ENCODE measurements around the gene PLCB1.

The PLCB1 gene

DNA sequence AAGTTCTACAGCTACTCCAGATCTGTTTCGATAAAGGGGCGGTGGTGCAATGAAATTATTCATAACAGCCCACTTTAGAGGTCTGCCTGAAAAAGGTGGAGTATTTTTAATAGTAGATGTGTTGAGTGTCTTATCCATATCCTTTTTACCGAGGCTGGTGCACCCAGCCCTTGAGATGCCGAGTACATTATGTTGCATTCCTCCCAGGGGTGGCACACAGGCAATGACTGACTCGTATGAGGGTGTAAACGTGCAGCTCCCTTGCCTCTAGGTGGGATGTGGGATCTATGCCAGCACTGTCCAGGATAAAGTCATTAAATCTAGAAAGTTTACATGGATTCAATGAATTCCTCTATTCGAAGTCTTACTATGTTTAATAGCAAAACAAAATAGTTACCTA lies 355.6 kb downstream of the PLCB1 start:
- peaks cover 9% of the 10 kb centered on the region for H3K9me3 Mint-ChIP-seq
- H3K36me3 Mint-ChIP-seq (ENCODE audit: low read depth), result no peaks in the 10 kb centered on the region
- no peak overlapping the region for H3K27ac Mint-ChIP-seq
- intact Hi-C loops (cut with micrococcal nuclease), result no loop called here
- no peaks in the 10 kb centered on the region for H3K27me3 Mint-ChIP-seq
- no peak overlapping the region for H3K4me3 Mint-ChIP-seq
- no peaks in the 10 kb centered on the region for H3K4me1 Mint-ChIP-seq (ENCODE audit: low read depth)

DNA sequence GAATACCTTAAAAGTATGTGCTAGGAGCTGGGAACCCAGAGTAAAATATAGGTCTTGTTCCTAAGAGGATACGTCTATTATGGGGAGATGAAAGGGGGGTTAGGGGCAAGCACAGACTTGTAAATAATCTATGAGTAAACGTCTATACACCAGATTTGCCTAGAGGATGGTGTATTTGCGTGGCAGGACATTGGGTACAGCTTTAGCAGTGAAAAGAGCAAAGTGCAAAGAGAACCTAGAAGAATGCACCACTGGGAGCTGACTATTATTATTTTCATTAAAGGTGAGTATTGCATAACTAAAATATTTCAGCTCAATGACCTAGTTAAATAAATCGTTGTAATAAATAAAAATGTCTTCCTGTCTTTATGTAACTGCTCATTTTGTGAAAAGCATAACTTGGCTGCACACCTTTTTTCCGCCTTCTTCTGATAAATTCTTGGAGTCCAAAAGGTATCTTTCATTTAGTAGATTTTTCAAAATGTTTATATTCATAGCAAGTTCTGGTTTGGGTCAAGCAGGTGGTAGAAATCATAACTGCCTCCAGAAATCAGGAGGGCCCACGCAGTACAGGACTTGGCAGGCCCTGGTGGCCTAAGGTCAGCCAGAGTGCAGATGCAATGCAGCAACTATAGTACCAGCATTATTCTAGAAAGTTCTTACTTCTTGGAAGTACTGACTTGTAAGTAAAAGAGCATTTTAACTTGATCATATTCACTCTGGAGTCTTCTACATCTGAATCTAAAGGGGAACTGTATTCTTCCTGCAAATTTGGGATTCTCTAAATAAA lies 357.2 kb downstream of the PLCB1 start:
- intact Hi-C loops (cut with micrococcal nuclease), result no loop called here
- H3K36me3 Mint-ChIP-seq (ENCODE audit: low read depth), result no peaks in the 10 kb centered on the region
- H3K4me1 Mint-ChIP-seq (ENCODE audit: low read depth), result peaks cover under 1% of the 10 kb centered on the region
- H3K9me3 Mint-ChIP-seq, result peaks cover 9% of the 10 kb centered on the region
- no peak overlapping the region for H3K27ac Mint-ChIP-seq
- H3K27me3 Mint-ChIP-seq, result no peaks in the 10 kb centered on the region
- H3K4me3 Mint-ChIP-seq, result no peak overlapping the region

DNA sequence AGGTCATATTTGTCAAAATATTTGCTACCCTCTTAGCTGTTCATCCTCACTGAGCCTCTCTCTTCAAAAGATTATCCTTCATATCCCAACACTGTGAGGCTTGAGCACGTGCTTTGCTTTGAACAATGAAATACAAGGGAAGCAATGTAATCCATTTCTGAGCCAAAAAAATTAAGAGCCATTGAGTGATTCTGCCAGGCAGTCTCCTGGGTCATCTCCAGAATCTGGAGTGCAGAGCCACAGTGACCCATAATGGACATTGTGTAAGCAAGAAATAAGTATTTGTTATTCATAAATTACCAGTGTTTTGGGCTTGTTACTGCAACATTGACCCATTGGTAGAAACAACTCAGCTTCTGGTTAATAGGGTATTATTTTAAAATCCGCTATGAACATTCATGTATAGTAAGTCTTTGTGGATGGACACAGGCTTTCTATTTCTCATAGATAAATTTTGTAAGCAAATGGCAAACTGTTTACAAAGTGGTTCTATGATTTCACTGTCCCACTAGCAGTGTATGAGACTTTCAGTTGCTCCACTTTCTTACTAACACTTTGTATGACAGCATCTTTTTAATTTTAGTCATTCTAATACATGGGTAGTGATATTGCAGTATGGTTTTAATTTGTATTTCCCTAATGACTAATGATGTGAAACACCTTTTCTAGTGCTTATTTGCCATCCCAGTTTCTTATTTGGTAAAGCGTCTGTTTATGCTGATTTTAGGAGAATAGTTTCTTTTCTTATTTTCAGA lies 358.2 kb downstream of the PLCB1 start:
- H3K9me3 Mint-ChIP-seq, result peaks cover 9% of the 10 kb centered on the region
- H3K27me3 Mint-ChIP-seq, result no peaks in the 10 kb centered on the region
- intact Hi-C loops (cut with micrococcal nuclease), result no loop called here
- peaks cover 6% of the 10 kb centered on the region for H3K4me1 Mint-ChIP-seq (ENCODE audit: low read depth)
- H3K27ac Mint-ChIP-seq, result no peak overlapping the region
- no peaks in the 10 kb centered on the region for H3K36me3 Mint-ChIP-seq (ENCODE audit: low read depth)
- H3K4me3 Mint-ChIP-seq, result no peak overlapping the region

DNA sequence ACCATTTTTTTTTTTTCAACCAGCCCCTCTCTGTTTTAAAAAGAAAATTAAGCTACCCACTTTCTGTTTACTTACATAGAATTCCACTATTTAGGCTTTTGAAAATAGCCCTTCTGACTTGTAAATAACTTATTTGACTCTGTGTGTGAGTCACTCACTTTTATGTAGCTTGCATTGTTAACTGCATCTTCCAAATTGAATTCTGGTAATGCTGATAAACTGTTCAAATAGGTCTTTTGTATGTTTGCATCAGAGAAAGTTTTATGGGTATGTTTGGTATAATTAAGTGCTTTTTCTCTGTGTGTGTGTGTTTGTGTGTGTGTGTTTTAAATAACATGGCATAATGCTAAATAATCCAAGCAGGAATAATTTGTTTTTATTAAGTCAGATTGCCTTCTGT lies 360.1 kb downstream of the PLCB1 start:
- Mint-ChIP-seq H3K4me1 (ENCODE audit: low read depth) (peaks cover 6% of the 10 kb centered on the region), H3K27me3 (no peaks in the 10 kb centered on the region), H3K9me3 (no peaks in the 10 kb centered on the region), H3K36me3 (ENCODE audit: low read depth) (no peaks in the 10 kb centered on the region), H3K27ac (no peak overlapping the region), H3K4me3 (no peak overlapping the region)
- intact Hi-C loops (cut with micrococcal nuclease), result no loop called here

DNA sequence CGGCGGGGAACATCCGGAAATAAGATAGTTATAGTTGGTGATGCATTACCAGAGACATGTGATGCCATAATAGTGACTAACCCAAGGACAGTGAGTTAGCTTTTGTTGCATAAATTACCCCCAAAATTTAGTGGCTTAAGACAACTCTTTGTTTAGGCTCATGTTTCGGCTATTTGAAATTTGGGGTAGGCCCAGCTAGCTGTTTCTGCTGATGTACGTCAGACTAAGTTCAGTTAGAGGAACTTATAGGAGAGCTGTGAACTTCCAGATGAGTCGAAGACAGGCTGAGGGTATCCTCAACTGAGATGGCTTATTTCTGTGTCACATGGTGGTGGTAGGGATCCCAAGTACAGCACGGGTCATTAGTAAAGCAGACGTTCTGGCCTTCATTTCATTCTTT lies 366.5 kb downstream of the PLCB1 start:
- Mint-ChIP-seq H3K27me3 (no peaks in the 10 kb centered on the region), H3K9me3 (no peaks in the 10 kb centered on the region), H3K4me3 (no peak overlapping the region), H3K4me1 (ENCODE audit: low read depth) (peaks cover 6% of the 10 kb centered on the region), H3K36me3 (ENCODE audit: low read depth) (no peaks in the 10 kb centered on the region), H3K27ac (no peak overlapping the region)
- intact Hi-C loops (cut with micrococcal nuclease), result no loop called here

DNA sequence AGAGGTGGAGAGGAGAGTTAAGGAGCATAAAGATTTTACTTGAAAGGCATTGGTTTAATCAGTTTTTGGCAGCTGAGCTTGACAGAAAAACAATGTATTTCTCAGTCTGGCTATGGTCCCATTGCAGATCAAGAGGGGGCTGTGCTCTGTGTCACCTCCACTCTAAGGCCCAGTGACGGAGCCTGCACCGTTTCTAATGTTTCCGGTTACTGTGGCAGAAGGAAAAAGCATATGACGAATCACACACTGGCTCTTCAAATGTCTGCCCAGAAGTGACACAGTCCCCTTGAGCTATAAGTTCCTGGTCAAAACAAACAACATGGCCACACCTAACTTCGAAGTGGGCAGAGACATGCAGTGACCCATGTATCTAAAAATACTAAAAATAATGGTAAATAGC lies 372.0 kb downstream of the PLCB1 start:
- peaks cover 18% of the 10 kb centered on the region for H3K4me1 Mint-ChIP-seq (ENCODE audit: low read depth)
- intact Hi-C loops (cut with micrococcal nuclease), result no loop called here
- H3K4me3 Mint-ChIP-seq, result no peak overlapping the region
- peaks cover 14% of the 10 kb centered on the region for H3K9me3 Mint-ChIP-seq
- no peaks in the 10 kb centered on the region for H3K27me3 Mint-ChIP-seq
- no peaks in the 10 kb centered on the region for H3K36me3 Mint-ChIP-seq (ENCODE audit: low read depth)
- no peak overlapping the region for H3K27ac Mint-ChIP-seq

DNA sequence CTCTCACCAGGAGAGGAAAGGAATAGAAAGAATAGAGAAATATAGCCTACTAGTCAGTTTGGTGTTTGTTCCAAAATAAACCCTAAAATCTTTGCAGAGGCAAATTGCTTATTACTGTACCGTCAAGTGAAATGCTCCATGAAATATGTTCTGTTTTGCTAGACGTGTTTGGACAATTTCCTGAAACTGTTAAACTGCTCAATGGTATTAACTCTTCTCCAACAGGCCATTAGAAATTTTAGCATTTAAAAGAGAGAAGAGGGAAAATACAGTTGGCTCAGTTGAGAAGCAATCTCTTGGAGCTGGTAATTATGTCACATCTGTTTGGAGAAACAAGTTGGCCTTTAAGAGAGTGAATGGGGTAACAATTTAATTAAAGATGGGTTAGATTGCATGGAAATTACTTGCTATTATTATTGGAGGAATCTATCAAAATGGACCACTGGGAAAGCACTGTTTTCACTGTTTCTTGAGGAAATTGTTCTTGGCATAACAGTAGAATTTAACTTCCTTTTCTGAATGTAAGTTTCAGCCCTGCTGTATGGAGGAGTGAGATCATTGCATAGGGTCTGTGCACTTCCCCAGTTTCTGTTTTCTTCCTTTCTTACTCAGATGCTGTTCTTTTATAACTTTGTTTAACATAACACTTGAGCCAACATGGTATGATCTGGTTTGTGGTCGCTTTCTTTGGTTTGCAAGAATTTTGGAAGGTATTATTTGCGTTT lies 373.6 kb downstream of the PLCB1 start:
- H3K4me1 Mint-ChIP-seq (ENCODE audit: low read depth), result peaks cover 18% of the 10 kb centered on the region
- no peak overlapping the region for H3K4me3 Mint-ChIP-seq
- no peak overlapping the region for H3K27ac Mint-ChIP-seq
- peaks cover 14% of the 10 kb centered on the region for H3K9me3 Mint-ChIP-seq
- H3K36me3 Mint-ChIP-seq (ENCODE audit: low read depth), result no peaks in the 10 kb centered on the region
- no peaks in the 10 kb centered on the region for H3K27me3 Mint-ChIP-seq
- intact Hi-C loops (cut with micrococcal nuclease), result no loop called here

DNA sequence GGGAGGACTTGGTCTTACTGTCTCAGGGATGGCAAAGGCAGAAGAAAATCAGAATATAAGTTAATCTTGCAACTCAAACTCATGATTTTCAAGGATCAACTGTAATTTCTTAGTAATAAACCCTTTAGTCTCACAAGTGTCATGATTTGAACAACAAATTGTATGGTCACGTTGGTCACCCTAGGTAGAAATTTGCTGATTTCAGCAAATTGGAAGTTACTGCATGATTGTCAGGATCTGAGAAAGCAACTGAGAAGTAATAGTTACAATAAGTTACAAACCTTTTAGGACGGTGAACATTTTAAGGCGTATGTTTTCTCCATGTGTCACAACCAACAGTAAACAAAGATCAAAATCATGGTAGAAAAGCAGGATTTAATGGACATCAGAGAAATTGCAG lies 375.2 kb downstream of the PLCB1 start:
- Mint-ChIP-seq H3K27ac (no peak overlapping the region), H3K4me3 (no peak overlapping the region), H3K27me3 (no peaks in the 10 kb centered on the region), H3K9me3 (peaks cover 14% of the 10 kb centered on the region), H3K4me1 (ENCODE audit: low read depth) (peaks cover 18% of the 10 kb centered on the region), H3K36me3 (ENCODE audit: low read depth) (no peaks in the 10 kb centered on the region)
- intact Hi-C loops (cut with micrococcal nuclease), result no loop called here

DNA sequence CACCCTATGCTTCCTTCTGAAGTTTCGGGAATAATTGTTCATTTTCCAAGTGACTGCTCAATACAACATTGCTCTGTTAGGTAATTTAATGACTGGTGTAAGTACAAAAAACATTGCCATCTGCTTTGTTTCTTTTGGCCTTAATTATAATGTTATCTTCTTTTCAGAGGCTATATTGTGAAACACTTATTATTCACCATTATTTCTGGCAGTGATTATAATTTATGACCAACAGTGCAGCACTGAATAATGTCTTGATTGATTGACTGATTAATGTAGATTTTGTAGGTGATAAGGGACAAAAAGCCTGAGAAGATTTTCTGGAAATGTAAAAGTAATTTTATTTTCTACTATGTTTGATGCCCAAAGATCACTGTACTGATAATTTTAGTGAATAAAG lies 377.7 kb downstream of the PLCB1 start:
- H3K36me3 Mint-ChIP-seq (ENCODE audit: low read depth), result no peaks in the 10 kb centered on the region
- H3K4me3 Mint-ChIP-seq, result no peak overlapping the region
- no peak overlapping the region for H3K27ac Mint-ChIP-seq
- intact Hi-C loops (cut with micrococcal nuclease), result no loop called here
- peaks cover 14% of the 10 kb centered on the region for H3K9me3 Mint-ChIP-seq
- H3K4me1 Mint-ChIP-seq (ENCODE audit: low read depth), result peaks cover 13% of the 10 kb centered on the region
- no peaks in the 10 kb centered on the region for H3K27me3 Mint-ChIP-seq

DNA sequence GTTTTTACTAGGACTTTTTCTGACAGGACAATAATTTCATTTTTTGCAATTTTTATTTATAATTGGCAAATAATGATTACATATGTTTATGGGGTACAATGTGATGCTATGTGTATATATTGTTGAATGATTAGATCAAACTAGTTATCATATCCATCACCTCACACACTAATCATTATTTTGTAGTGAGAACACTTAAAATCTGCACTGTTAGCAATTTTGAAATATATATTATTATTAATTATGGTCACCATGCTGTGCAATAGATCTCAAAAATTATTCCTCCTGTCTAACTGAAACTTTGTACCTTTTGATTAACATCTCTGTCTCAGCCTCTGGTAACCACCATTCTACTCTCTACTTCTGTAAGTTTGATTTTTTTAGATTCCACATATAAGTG lies 378.7 kb downstream of the PLCB1 start:
- Mint-ChIP-seq H3K36me3 (ENCODE audit: low read depth) (no peaks in the 10 kb centered on the region), H3K27ac (no peak overlapping the region), H3K27me3 (no peaks in the 10 kb centered on the region), H3K4me1 (ENCODE audit: low read depth) (peaks cover 10% of the 10 kb centered on the region), H3K4me3 (no peak overlapping the region), H3K9me3 (peaks cover 17% of the 10 kb centered on the region)
- intact Hi-C loops (cut with micrococcal nuclease), result no loop called here

DNA sequence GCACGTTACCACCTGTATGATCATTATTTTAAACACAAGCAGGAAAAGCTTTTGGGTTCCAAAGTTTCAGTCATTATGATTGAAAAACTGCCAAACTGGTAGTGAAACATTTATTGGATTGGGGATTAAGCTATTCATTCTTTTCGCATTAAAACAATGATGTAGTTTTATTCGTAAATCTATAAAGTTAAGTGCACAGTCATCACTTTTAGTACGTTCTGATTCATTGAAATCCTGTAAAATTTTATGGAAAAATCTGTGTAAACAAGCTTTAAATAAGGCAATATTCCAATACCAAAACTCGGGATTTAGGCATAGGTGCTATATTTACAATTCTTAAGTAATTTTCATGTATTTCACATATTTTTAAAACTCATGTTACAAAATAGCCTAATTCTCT lies 379.9 kb downstream of the PLCB1 start:
- peaks cover 7% of the 10 kb centered on the region for H3K4me1 Mint-ChIP-seq (ENCODE audit: low read depth)
- no peak overlapping the region for H3K4me3 Mint-ChIP-seq
- intact Hi-C loops (cut with micrococcal nuclease), result no loop called here
- H3K36me3 Mint-ChIP-seq (ENCODE audit: low read depth), result no peaks in the 10 kb centered on the region
- H3K27ac Mint-ChIP-seq, result no peak overlapping the region
- H3K9me3 Mint-ChIP-seq, result peaks cover 20% of the 10 kb centered on the region
- no peaks in the 10 kb centered on the region for H3K27me3 Mint-ChIP-seq

DNA sequence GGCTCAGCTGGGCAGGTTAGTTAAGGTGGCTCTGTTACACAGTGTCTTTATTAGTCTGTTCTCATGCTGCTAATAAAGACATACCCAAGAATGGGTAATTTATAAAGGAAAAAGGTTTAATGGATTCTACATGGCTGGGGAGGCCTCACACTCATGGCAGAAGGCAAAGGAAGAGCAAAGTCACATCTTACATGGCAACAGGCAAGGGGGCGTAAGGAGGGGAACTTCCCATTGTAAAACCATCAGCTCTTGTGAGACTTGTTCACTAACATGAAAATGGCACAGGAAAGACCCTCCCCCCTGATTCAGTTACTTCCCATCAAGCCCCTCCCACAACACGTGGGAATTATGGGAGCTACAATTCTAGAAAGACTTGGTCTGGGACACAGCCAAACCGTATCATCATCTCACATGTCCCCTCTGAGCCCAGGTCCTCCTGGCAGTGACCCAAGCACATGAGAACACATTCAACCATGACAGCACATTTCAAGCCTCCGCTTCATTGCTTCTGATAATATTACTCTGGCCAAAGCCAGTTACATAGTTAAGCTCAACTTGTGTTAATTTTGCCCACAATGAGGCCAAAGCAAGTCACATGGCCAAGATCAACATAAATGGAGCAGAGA lies 383.9 kb downstream of the PLCB1 start:
- Mint-ChIP-seq H3K4me1 (ENCODE audit: low read depth) (peaks cover 19% of the 10 kb centered on the region), H3K27me3 (no peaks in the 10 kb centered on the region), H3K9me3 (peaks cover 6% of the 10 kb centered on the region), H3K36me3 (ENCODE audit: low read depth) (no peaks in the 10 kb centered on the region), H3K27ac (no peak overlapping the region), H3K4me3 (no peak overlapping the region)
- intact Hi-C loops (cut with micrococcal nuclease), result no loop called here

DNA sequence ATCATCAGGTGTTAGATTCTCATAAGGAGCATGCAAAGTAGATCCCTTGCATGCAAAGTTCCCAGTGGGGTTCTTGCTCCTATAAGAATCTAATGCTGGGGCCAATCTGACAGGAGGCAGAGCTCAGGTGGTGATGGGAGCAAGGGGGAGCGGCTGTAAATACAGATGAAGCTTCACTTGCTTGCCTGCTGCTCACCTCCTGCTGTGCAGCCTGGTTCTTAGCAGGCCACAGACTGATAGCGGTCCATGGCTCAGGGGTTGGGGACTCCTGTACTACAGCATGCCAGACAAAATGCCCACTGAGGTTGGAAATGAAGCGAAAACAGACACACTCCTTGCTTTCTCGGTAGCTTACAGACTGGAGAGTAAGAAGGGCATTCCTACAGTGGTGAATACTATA lies 386.8 kb downstream of the PLCB1 start:
- no peak overlapping the region for H3K27ac Mint-ChIP-seq
- peaks cover 24% of the 10 kb centered on the region for H3K4me1 Mint-ChIP-seq (ENCODE audit: low read depth)
- H3K9me3 Mint-ChIP-seq, result peaks cover 6% of the 10 kb centered on the region
- intact Hi-C loops (cut with micrococcal nuclease), result no loop called here
- no peaks in the 10 kb centered on the region for H3K36me3 Mint-ChIP-seq (ENCODE audit: low read depth)
- H3K4me3 Mint-ChIP-seq, result no peak overlapping the region
- no peaks in the 10 kb centered on the region for H3K27me3 Mint-ChIP-seq

DNA sequence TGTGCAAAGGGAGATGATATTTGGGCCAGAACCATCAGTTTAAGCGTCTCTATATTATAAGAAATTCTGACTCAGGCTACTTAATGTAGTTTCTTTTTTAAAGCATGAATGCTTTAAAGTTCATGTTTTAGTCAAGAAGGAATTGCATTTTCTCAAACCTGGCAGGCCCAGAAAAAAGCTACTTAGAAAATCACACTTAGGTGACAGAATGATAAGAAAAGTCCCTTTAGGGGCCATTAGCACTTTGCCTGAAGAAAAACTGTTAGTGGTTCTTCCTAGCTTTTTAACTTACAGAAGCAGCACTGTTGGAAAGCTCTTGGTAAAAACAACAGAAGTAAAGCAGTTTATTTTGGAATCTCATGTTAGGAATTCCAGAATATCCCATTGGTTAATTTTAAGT lies 387.8 kb downstream of the PLCB1 start:
- Mint-ChIP-seq H3K27me3 (no peaks in the 10 kb centered on the region), H3K4me1 (ENCODE audit: low read depth) (peaks cover 24% of the 10 kb centered on the region), H3K9me3 (peaks cover 6% of the 10 kb centered on the region), H3K4me3 (no peak overlapping the region), H3K36me3 (ENCODE audit: low read depth) (no peaks in the 10 kb centered on the region), H3K27ac (no peak overlapping the region)
- intact Hi-C loops (cut with micrococcal nuclease), result loop anchor here (5.0 kb wide), 1 partner anchor 123 kb away; no protein-coding TSS in a partner anchor

Measured in dendritic cell treated with granulocyte-macrophage colony-stimulating factor and Interleukin-4, amounts not matched to agents 40 ng/mL and 50 ng/mL, for 4 days (primary cell).